ENCODE measurements around the gene TRAF3IP1. TPM values are rescaled to one million over a fixed set of nuclear protein-coding genes. Genes with fewer than 3 reads are reported as not detected.
"Not testable (repeated sequence)": the region's sequence is repeated elsewhere in the genome, so short reads cannot be mapped to it uniquely, and the experiment has no call there.

Gene TRAF3IP1
- total and polyA plus RNA-seq, 2 of the 13 experiments (the other 11 are each of a cell fraction or from before 2014, with no cell fraction given), result 4.1 to 12.9 TPM

DNA sequence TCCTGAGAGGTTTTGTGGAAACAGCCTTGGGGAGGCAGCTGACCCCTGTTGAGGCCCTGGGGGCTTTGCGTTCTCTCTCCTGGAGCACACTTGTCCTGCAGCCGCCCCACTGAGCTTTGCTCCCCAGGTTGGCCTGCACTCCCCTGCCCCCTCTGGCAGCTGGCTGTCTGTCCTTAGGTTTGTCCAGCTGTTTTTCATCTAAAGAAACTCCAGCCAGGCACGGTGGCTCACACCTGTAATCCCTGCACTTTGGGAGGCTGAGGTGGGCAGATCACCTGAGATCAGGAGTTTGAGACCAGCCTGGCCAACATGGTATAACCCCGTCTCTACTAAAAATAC lies 84.9 kb downstream of the TRAF3IP1 start:
- H3K9me3 ChIP-seq (ENCODE audit: low read length); intact Hi-C loops (cut with micrococcal nuclease; ENCODE audit: unreplicated experiment); CTCF ChIA-PET (ENCODE audit: low intra/inter-chr PET ratio, low total read pairs); H4K20me1 ChIP-seq (ENCODE audit: insufficient read depth, low read length); H3K27me3 ChIP-seq (ENCODE audit: control insufficient read depth in 1 of 2, insufficient read depth in 2 of 2, low read length in 2 of 2); in situ Hi-C loops (cut with HindIII; ENCODE audit: extremely low pct_ligation_motif_present, low pct_unique_long_range_greater_than_20kb); H3K79me2 ChIP-seq (ENCODE audit: insufficient read depth, low read length); BruUV-seq (replicated peaks); DNase-seq (ENCODE audit: low spot score); FAIRE-seq; H3K36me3 ChIP-seq (replicated peaks in 1 of 2; ENCODE audit: control insufficient read depth in 1 of 2, insufficient read depth in 2 of 2, low read length in 2 of 2); H2AFZ ChIP-seq (ENCODE audit: low read length): not testable (repeated sequence)
- peak overlapping the region; percentile 72 for H3K4me2 ChIP-seq (ENCODE audit: low read depth, low read length)
- POLR2A ChIA-PET, result interaction anchor here (1.3 to 2.4 kb wide), 2 partner anchors 29 to 44 kb away, joined by 3 to 9 read pairs; no protein-coding TSS in a partner anchor
- peak; percentile 52 for ATAC-seq
- H3K9ac ChIP-seq (ENCODE audit: insufficient read depth, low read depth, low read length), result peak overlapping the region; percentile 43
- H3K4me3 ChIP-seq (replicated peaks in 1 of 3; ENCODE audit: insufficient read depth in 1 of 3, low read depth in 2 of 3, low read length in 3 of 3), result peak overlapping the region in 1 of 3 experiments; percentile 11; a peak in 1 of 6 replicates
- 61% methylated on average over 4 of the region's 4 CpGs for WGBS (ENCODE audit: low lambda C conversion rate)
- H3K27ac ChIP-seq (ENCODE audit: extremely low read length, insufficient read depth, low read length), result peak overlapping the region; percentile 90
- H3K4me1 ChIP-seq (ENCODE audit: insufficient read depth, low read length), result peaks cover 59% of the 10 kb centered on the region
- TF ChIP-seq ZNF329 (CRISPR knock-in tag; IDR thresholded peaks at IDR 0.05; ENCODE audit: low read depth) (peak; percentile 100), ZFY (CRISPR knock-in tag; IDR thresholded peaks at IDR 0.05) (0 out of 2 replicates have a peak, but pooled peaks have one; percentile 7), ZSCAN31 (CRISPR knock-in tag; IDR thresholded peaks at IDR 0.05; ENCODE audit: low read depth) (0 out of 2 replicates have a peak, but pooled peaks have one; percentile 48), HNF4A (CRISPR knock-in tag; IDR thresholded peaks at IDR 0.05) (peak; percentile 75), RAD21 (CRISPR knock-in tag; IDR thresholded peaks at IDR 0.05) (peak; percentile 52; the same call in 1 of the 2 replicates), PATZ1 (CRISPR knock-in tag; IDR thresholded peaks at IDR 0.05) (peak; percentile 55; the same call in 1 of the 2 replicates), MAX (IDR thresholded peaks at IDR 0.05) (peak; percentile 11; the same call in 1 of the 2 replicates)
- TF ChIP-seq, protein P1, sequence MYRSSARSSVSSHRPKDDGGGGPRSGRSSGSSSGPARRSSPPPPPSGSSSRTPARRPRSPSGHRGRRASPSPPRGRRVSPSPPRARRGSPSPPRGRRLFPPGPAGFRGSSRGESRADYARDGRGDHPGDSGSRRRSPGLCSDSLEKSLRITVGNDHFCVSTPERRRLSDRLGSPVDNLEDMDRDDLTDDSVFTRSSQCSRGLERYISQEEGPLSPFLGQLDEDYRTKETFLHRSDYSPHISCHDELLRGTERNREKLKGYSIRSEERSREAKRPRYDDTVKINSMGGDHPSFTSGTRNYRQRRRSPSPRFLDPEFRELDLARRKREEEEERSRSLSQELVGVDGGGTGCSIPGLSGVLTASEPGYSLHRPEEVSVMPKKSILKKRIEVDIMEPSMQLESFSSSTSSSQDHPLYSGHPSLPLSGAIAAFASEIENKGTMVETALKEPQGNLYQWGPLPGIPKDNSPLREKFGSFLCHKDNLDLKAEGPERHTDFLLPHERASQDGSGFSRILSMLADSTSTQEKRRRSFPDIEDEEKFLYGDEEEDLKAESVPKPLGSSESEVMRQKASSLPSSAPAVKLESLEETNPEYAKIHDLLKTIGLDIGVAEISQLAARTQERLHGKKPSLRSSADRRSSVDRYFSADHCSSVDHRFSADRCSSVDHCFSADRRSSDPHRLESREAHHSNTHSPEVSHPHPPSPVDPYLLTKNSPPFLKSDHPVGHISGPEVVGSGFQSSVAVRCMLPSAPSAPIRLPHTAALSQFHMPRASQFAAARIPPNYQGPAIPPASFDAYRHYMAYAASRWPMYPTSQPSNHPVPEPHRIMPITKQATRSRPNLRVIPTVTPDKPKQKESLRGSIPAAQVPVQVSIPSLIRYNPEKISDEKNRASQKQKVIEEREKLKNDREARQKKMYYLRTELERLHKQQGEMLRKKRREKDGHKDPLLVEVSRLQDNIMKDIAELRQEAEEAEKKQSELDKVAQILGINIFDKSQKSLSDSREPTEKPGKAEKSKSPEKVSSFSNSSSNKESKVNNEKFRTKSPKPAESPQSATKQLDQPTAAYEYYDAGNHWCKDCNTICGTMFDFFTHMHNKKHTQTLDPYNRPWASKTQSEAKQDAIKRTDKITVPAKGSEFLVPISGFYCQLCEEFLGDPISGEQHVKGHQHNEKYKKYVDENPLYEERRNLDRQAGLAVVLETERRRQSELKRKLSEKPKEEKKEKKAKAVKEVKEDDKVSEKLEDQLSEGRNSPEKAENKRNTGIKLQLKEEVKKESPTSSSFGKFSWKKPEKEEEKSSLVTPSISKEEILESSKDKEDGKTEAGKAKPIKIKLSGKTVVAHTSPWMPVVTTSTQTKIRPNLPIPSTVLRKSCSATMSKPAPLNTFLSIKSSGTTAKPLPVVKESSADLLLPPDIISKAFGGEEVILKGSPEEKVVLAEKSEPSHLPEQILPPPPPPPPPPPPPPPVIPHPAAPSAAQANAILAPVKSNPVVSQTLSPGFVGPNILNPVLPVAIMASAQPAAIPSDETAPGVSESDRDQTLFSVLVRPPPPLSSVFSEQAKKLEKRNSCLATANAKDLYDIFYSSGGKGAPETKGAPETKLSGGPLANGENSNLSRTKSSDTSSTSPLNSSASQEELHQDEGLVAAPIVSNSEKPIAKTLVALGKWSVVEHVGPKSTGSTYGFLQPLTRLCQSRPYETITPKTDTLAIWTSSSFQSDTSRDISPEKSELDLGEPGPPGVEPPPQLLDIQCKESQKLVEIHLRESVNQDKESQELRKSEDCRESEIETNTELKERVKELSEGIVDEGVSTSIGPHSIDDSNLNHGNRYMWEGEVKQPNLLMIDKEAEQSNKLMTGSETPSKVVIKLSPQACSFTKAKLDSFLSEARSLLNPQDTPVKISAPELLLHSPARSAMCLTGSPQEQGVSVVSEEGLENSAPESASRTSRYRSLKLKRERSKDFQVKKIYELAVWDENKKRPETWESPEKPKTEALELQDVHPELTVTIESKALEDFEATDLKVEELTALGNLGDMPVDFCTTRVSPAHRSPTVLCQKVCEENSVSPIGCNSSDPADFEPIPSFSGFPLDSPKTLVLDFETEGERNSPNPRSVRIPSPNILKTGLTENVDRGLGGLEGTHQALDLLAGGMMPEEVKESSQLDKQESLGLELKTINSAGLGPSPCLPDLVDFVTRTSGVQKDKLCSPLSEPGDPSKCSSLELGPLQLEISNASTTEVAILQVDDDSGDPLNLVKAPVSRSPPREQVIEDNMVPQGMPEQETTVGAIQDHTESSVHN (CRISPR knock-in tag; IDR thresholded peaks at IDR 0.05), result 0 out of 2 replicates have a peak, but pooled peaks have one; percentile 33
- TF ChIP-seq, protein P2, sequence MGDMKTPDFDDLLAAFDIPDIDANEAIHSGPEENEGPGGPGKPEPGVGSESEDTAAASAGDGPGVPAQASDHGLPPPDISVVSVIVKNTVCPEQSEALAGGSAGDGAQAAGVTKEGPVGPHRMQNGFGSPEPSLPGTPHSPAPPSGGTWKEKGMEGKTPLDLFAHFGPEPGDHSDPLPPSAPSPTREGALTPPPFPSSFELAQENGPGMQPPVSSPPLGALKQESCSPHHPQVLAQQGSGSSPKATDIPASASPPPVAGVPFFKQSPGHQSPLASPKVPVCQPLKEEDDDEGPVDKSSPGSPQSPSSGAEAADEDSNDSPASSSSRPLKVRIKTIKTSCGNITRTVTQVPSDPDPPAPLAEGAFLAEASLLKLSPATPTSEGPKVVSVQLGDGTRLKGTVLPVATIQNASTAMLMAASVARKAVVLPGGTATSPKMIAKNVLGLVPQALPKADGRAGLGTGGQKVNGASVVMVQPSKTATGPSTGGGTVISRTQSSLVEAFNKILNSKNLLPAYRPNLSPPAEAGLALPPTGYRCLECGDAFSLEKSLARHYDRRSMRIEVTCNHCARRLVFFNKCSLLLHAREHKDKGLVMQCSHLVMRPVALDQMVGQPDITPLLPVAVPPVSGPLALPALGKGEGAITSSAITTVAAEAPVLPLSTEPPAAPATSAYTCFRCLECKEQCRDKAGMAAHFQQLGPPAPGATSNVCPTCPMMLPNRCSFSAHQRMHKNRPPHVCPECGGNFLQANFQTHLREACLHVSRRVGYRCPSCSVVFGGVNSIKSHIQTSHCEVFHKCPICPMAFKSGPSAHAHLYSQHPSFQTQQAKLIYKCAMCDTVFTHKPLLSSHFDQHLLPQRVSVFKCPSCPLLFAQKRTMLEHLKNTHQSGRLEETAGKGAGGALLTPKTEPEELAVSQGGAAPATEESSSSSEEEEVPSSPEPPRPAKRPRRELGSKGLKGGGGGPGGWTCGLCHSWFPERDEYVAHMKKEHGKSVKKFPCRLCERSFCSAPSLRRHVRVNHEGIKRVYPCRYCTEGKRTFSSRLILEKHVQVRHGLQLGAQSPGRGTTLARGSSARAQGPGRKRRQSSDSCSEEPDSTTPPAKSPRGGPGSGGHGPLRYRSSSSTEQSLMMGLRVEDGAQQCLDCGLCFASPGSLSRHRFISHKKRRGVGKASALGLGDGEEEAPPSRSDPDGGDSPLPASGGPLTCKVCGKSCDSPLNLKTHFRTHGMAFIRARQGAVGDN (CRISPR knock-in tag; IDR thresholded peaks at IDR 0.05), result peak; percentile 6; the same call in 1 of the 2 replicates
